GM12891 (cell line): Measurements from ENCODE around the gene TH.

Source experiments
- POLR2AphosphoS5 ChIP-seq: IDR thresholded peaks from 2 replicates; pipeline ENCODE4 v1.6.1; 2011; ENCODE audit warnings: low read depth, low read length, control low read depth
- SPI1 ChIP-seq: IDR thresholded peaks from 2 replicates; pipeline ENCODE4 v1.6.1; 2011; ENCODE audit warnings: low read depth, low read length, control low read depth

DNA sequence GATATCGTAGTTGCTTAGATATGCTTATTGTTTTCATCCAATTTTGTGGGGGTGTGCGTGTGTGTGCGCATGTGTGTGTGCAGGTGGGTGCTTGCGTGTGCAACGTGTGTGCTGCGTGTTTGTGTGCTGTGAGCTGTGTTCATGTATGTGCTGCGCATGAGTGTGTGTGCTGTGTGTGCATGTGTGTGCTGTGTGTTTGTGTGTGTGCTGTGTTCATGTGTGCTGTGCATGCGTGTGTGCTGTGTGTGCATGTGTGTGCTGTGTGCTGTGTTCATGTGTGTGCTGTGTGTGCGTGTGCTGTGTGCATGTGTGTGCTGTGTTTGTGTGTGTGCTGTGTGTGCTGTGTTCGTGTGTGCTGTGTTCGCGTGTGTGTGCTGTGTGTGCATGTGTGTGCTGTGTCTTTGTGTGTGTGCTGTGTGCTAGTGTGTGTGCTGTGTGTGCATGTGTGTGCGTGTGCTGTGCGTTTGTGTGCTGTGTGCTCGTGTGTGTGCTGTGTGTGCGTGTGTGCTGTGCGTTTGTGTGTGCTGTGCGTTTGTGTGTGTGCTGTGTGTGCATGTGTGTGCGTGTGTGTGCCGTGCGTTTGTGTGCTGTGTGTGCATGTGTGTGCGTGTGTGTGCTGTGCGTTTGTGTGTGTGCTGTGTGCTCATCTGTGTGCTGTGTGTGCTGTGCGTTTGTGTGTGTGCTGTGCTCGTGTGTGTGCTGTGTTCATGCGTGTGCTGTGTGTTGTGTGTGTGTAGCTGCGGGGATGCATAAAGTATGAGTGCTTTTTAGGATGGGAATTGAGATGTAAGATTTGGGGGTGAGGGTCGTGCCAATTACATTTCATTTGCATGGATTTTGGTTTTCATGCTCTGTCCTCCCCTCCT lies 40.0 kb downstream of the TH start:
- TF ChIP-seq SPI1 (no peak), POLR2AphosphoS5 (no peak)
